ENCODE results near the gene NEMP2.

DNA sequence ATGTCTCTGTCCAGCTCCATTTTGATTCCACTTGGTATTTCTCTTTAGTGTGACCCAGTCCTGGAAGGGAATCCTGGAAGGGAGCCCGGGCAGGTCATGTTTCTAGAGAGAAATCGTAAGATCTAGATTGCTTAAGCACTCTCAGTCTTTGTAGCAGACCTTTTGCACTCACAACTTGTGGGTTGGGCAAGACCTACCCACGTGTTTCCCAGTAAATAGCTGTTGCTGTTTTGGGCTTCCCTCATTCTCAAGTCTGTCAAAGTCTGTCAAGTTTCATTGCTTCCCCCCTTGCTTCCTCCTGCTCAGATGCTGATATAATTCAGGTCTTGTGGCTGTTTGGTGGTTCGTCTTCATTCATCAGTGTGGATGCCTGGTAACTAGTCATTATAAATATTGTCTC is 17.4 kb upstream of the NEMP2 start:
- no peak for TF ChIP-seq EP300 (conservative IDR thresholded peaks at IDR 0.05; ENCODE audit: poor library complexity, severe bottlenecking)
- TF ChIP-seq, protein P1, sequence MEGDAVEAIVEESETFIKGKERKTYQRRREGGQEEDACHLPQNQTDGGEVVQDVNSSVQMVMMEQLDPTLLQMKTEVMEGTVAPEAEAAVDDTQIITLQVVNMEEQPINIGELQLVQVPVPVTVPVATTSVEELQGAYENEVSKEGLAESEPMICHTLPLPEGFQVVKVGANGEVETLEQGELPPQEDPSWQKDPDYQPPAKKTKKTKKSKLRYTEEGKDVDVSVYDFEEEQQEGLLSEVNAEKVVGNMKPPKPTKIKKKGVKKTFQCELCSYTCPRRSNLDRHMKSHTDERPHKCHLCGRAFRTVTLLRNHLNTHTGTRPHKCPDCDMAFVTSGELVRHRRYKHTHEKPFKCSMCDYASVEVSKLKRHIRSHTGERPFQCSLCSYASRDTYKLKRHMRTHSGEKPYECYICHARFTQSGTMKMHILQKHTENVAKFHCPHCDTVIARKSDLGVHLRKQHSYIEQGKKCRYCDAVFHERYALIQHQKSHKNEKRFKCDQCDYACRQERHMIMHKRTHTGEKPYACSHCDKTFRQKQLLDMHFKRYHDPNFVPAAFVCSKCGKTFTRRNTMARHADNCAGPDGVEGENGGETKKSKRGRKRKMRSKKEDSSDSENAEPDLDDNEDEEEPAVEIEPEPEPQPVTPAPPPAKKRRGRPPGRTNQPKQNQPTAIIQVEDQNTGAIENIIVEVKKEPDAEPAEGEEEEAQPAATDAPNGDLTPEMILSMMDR (IDR thresholded peaks at IDR 0.05; ENCODE audit: poor library complexity, severe bottlenecking): no peak
